Neural cell (in vitro differentiated cells): ENCODE results near the gene AMPH. TPM values are rescaled to one million over a fixed set of nuclear protein-coding genes. Genes with fewer than 3 reads are reported as not detected.

Experiments
- H2AFZ ChIP-seq: fragments of 200-600, 300-800 bp; sonication (generic), shearing (Covaris generic); 2 replicates; pipeline ENCODE4 v1.6.0; 2014; ENCODE audit warnings: low read depth, mild to moderate bottlenecking, antibody characterized with exemption, low read length, moderate library complexity
- H3F3A ChIP-seq: fragments of 200-600 bp; shearing (Covaris generic); 2 replicates; pipeline ENCODE4 v1.6.1; 2016; ENCODE audit warnings: mild to moderate bottlenecking, moderate library complexity, mixed read lengths, antibody characterized with exemption, low read length; ENCODE audit not compliant: insufficient read depth, poor library complexity, severe bottlenecking
- H3K27ac ChIP-seq: fragments of 200-600, 300-800 bp; sonication (generic), shearing (Covaris generic); 2 replicates; pipeline ENCODE4 v1.5.1; 2014; ENCODE audit warnings: mild to moderate bottlenecking, low read length, moderate library complexity
- H3K27me3 ChIP-seq: fragments of 300-800, 200-600 bp; sonication (generic), shearing (Covaris generic); 2 replicates; pipeline ENCODE4 v1.6.0; 2014; ENCODE audit warnings: mild to moderate bottlenecking, low read depth, low read length, moderate library complexity; ENCODE audit not compliant: insufficient read depth
- H3K36me3 ChIP-seq: fragments of 300-800, 200-600 bp; sonication (generic), shearing (Covaris generic); 2 replicates; pipeline ENCODE4 v1.5.1; 2014; ENCODE audit warnings: mild to moderate bottlenecking, antibody characterized with exemption, low read length, moderate library complexity; ENCODE audit not compliant: insufficient read depth
- H3K4me2 ChIP-seq: fragments of 300-800, 200-600 bp; sonication (generic), shearing (Covaris generic); 2 replicates; pipeline ENCODE4 v1.6.0; 2014; ENCODE audit warnings: mild to moderate bottlenecking, low read length
- H3K4me3 ChIP-seq: fragments of 300-800, 200-600 bp; sonication (generic), shearing (Covaris generic); 2 replicates; pipeline ENCODE4 v1.5.1; 2014; ENCODE audit warnings: mild to moderate bottlenecking, low read length, moderate library complexity
- H3K79me2 ChIP-seq: fragments of 200-600 bp; shearing (Covaris generic); replicated peaks from 2 replicates; pipeline ENCODE4 v1.6.0; 2014; ENCODE audit warnings: mild to moderate bottlenecking, low read length, moderate library complexity; ENCODE audit not compliant: insufficient read depth
- H3K9ac ChIP-seq: fragments of 300-800, 200-600 bp; sonication (generic), shearing (Covaris generic); 2 replicates; pipeline ENCODE4 v1.6.1; 2016; ENCODE audit warnings: mild to moderate bottlenecking, low read length, mixed read lengths
- H3K9me2 ChIP-seq: fragments of 200-600 bp; shearing (Covaris generic); 2 replicates; pipeline ENCODE4 v1.6.1; 2016; ENCODE audit warnings: mild to moderate bottlenecking, low read length, mixed read lengths; ENCODE audit not compliant: insufficient read depth
- H3K9me3 ChIP-seq: fragments of 200-600, 300-800 bp; sonication (generic), shearing (Covaris generic); 2 replicates; pipeline ENCODE4 v1.6.1; 2016; ENCODE audit warnings: mild to moderate bottlenecking, mixed run types, low read length, moderate library complexity, mixed read lengths
- H4K20me1 ChIP-seq: fragments of 200-600 bp; shearing (Covaris generic); 2 replicates; pipeline ENCODE4 v1.6.1; 2016; ENCODE audit warnings: mild to moderate bottlenecking, mixed run types; ENCODE audit not compliant: insufficient read depth
- CTCF ChIP-seq: fragments of 450-650 bp; IDR thresholded peaks from 2 replicates; pipeline ENCODE4 v1.5.1; 2014; ENCODE audit warnings: antibody characterized with exemption, mild to moderate bottlenecking, moderate library complexity; ENCODE audit not compliant: poor library complexity, severe bottlenecking
- EP300 ChIP-seq: fragments of 450-650 bp; conservative IDR thresholded peaks from 2 replicates; pipeline ENCODE4 v1.6.1; 2014; ENCODE audit warnings: antibody characterized with exemption, mild to moderate bottlenecking, moderate library complexity; ENCODE audit not compliant: poor library complexity, severe bottlenecking
- EZH2 ChIP-seq: fragments of 200-600, 300-800 bp; shearing (Covaris generic), sonication (generic); IDR thresholded peaks from 2 replicates; pipeline ENCODE4 v1.6.1; 2014; ENCODE audit warnings: antibody characterized with exemption, low read length, borderline replicate concordance, mild to moderate bottlenecking; ENCODE audit not compliant: insufficient read depth, poor library complexity, severe bottlenecking
- MXI1 ChIP-seq: fragments of 450-650 bp; conservative IDR thresholded peaks from 2 replicates; pipeline ENCODE4 v1.6.1; 2014; ENCODE audit warnings: antibody characterized with exemption, mild to moderate bottlenecking; ENCODE audit not compliant: poor library complexity, severe bottlenecking
- POLR2AphosphoS5 ChIP-seq: IDR thresholded peaks from 2 replicates; pipeline ENCODE4 v1.6.1; 2012
- RAD21 ChIP-seq: fragments of 450-650 bp; conservative IDR thresholded peaks from 2 replicates; pipeline ENCODE4 v1.6.1; 2014; ENCODE audit warnings: antibody characterized with exemption, mild to moderate bottlenecking, moderate library complexity
- SMC3 ChIP-seq: fragments of 450-650 bp; conservative IDR thresholded peaks from 2 replicates; pipeline ENCODE4 v1.6.1; 2014; ENCODE audit warnings: antibody characterized with exemption, mild to moderate bottlenecking, moderate library complexity; ENCODE audit not compliant: poor library complexity
- TAF1 ChIP-seq: IDR thresholded peaks from 2 replicates; pipeline ENCODE4 v1.6.1; 2012; ENCODE audit warnings: low read depth
- polyA plus RNA-seq: library from polyadenylated mRNA; depleted of rRNA; stranded (reverse); fragments of >200 nt; gene quantifications from 2 replicates; pipeline ENCODE4 v1.2.3, GENCODE V29; 2014
- TF ChIP-seq, protein P1 (sequence below): IDR thresholded peaks from 2 replicates; pipeline ENCODE4 v1.6.1; 2012; ENCODE audit warnings: borderline replicate concordance

Gene AMPH
- polyA plus RNA-seq, 1 donor from 2014 or later, result 33.7 TPM

DNA sequence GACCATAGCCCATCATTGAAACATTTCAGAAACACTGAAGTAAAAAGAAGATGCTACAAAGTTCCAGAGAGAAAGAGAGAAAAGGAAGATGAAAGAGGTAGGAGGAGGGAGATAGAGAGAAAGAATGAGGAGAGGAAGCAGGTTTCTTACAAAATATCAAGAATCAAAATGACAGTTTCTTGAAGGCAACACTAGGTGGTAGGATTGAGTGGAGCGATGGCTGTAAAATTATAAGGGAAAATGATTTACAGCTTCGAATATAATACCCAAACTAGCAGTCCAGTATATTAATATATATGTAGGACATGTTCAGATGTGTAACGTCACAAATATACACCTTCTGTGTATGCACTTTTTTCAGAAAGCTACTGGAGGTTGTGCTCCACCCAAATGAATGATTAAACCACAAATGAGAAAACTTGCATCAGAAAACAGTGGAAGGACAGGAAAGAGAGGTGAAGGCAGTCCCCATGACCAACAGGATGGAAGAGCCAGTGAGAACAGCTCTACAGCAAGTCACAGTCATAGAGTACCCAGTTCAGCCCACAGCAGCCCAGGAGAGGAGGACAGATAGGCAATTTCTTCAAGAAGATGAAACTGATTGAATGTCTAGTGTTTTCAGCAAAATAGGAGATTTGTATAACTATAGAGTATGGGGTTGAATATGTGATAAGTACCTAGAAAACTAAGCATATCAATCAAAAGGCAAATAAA, 206.3 kb downstream of the AMPH start:
- no peaks in the 10 kb centered on the region for H3K9me3 ChIP-seq
- no peak for TF ChIP-seq RAD21
- peak; percentile 21 for TF ChIP-seq CTCF
- H3K4me2 ChIP-seq, result no peak overlapping the region
- H4K20me1 ChIP-seq, result no peaks in the 10 kb centered on the region
- H3K9me2 ChIP-seq, result no peaks in the 10 kb centered on the region
- H3K79me2 ChIP-seq, result no peaks in the 10 kb centered on the region
- H3K36me3 ChIP-seq, result peaks cover 6% of the 10 kb centered on the region
- no peak overlapping the region for H3K4me3 ChIP-seq
- H3K9ac ChIP-seq, result no peak overlapping the region
- no peaks in the 10 kb centered on the region for H3K27me3 ChIP-seq
- no peaks in the 10 kb centered on the region for H3F3A ChIP-seq
- no peak overlapping the region for H3K27ac ChIP-seq
- H2AFZ ChIP-seq, result no peak overlapping the region

DNA sequence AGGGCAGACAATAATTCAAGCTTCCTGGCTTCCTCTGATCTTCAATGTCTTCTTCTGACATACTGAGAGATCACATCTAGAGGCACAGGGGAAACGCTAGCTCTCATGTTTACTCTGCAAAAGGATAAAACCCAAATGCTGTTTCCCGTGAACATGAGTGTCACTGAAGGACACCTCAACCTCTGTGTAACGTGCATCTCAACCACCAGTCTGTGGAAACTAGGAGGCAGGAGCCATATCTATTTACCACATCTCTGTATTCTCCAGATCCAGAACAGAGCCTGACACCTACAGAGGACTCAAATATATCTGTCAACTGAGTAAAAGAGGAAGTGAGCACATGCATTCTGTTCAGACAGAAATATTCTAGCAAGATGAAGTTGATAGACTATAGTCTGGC, 217.4 kb downstream of the AMPH start:
- H3K79me2 ChIP-seq, result no peaks in the 10 kb centered on the region
- no peaks in the 10 kb centered on the region for H3K27me3 ChIP-seq
- H3K27ac ChIP-seq, result no peak overlapping the region
- no peaks in the 10 kb centered on the region for H3K9me2 ChIP-seq
- peaks cover 6% of the 10 kb centered on the region for H3K36me3 ChIP-seq
- H3K9me3 ChIP-seq, result no peaks in the 10 kb centered on the region
- TF ChIP-seq MXI1 (no peak), TAF1 (no peak), RAD21 (no peak), CTCF (no peak), SMC3 (no peak), EP300 (no peak), POLR2AphosphoS5 (no peak), EZH2 (no peak)
- TF ChIP-seq, protein P1, sequence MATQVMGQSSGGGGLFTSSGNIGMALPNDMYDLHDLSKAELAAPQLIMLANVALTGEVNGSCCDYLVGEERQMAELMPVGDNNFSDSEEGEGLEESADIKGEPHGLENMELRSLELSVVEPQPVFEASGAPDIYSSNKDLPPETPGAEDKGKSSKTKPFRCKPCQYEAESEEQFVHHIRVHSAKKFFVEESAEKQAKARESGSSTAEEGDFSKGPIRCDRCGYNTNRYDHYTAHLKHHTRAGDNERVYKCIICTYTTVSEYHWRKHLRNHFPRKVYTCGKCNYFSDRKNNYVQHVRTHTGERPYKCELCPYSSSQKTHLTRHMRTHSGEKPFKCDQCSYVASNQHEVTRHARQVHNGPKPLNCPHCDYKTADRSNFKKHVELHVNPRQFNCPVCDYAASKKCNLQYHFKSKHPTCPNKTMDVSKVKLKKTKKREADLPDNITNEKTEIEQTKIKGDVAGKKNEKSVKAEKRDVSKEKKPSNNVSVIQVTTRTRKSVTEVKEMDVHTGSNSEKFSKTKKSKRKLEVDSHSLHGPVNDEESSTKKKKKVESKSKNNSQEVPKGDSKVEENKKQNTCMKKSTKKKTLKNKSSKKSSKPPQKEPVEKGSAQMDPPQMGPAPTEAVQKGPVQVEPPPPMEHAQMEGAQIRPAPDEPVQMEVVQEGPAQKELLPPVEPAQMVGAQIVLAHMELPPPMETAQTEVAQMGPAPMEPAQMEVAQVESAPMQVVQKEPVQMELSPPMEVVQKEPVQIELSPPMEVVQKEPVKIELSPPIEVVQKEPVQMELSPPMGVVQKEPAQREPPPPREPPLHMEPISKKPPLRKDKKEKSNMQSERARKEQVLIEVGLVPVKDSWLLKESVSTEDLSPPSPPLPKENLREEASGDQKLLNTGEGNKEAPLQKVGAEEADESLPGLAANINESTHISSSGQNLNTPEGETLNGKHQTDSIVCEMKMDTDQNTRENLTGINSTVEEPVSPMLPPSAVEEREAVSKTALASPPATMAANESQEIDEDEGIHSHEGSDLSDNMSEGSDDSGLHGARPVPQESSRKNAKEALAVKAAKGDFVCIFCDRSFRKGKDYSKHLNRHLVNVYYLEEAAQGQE, result no peak
- H3F3A ChIP-seq, result no peaks in the 10 kb centered on the region
- H4K20me1 ChIP-seq, result no peaks in the 10 kb centered on the region
- H3K9ac ChIP-seq, result no peak overlapping the region
- H3K4me2 ChIP-seq, result no peak overlapping the region
- H3K4me3 ChIP-seq, result no peak overlapping the region
- H2AFZ ChIP-seq, result no peak overlapping the region
